Measurements from ENCODE around the gene SEH1L. TPM values are rescaled to one million over a fixed set of nuclear protein-coding genes. Genes with fewer than 3 reads are reported as not detected.

The SEH1L gene
- polyA plus RNA-seq, 1 donor (not counting 4 experiments of a cell fraction or from before 2014, with no cell fraction given) = 60.5 TPM

DNA sequence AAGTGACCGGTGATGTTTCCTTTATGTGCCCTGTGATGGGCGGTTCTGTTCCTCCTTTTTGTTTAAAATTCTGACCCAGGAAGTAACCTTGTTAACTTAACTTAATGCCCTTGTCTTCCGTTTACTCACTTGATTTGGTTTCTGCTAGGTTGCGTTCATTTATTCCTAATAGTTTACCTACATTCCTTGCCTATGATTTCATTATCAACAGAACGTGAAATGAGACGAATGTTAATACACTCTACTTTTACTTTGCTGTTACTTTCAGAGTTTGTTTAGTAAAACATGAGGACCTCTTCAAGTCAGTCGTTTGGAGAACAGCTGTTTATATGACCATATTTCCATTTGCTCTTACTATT lies 44.0 kb downstream of the SEH1L start:
- Histone ChIP-seq H3K4me1 (ENCODE audit: control insufficient read depth, extremely low read depth, insufficient read depth, low read length) (peaks cover 21% of the 10 kb centered on the region), H2AFZ (ENCODE audit: control insufficient read depth, low read length) (peak overlapping the region; percentile 97), H3K79me2 (ENCODE audit: control insufficient read depth, insufficient read depth, low read length) (peaks cover 52% of the 10 kb centered on the region), H3K9ac (ENCODE audit: control insufficient read depth, extremely low read depth, insufficient read depth, low read length) (peak overlapping the region; percentile 88), H3K4me2 (ENCODE audit: control insufficient read depth, extremely low read depth, insufficient read depth, low read depth, low read length) (peak overlapping the region; percentile 88), H3K9me3 (ENCODE audit: control insufficient read depth, low read depth, low read length) (no peaks in the 10 kb centered on the region), H3K27ac (ENCODE audit: control insufficient read depth, insufficient read depth, low read length) (peak overlapping the region; percentile 88), H3K36me3 (ENCODE audit: control insufficient read depth in 2 of 2, extremely low read depth in 1 of 2, insufficient read depth in 2 of 2, low read length in 2 of 2) (peaks cover 0 to 2% of the 10 kb centered on the region in 2 experiments), H3K9me1 (ENCODE audit: control insufficient read depth, extremely low read depth, insufficient read depth, low read length) (no peaks in the 10 kb centered on the region), H3K27me3 (ENCODE audit: control insufficient read depth, extremely low read depth, insufficient read depth, low read length) (no peaks in the 10 kb centered on the region), H3K4me3 (ENCODE audit: control insufficient read depth in 2 of 3, extremely low read depth in 1 of 3, insufficient read depth in 2 of 3, low read depth in 1 of 3, low read length in 3 of 3) (peak overlapping the region; percentile 87 to 92 (median 92)), H4K20me1 (ENCODE audit: control insufficient read depth, extremely low read depth, insufficient read depth, low read length) (peaks cover 2% of the 10 kb centered on the region)
- FAIRE-seq (no peak), DNase-seq (ENCODE audit: low read depth, low spot score) (no peak)
- dilution Hi-C loops (cut with MboI; ENCODE audit: extremely low pct_ligation_motif_present, low sequenced_read_pairs) = no loop called here
- TF ChIP-seq, protein P1, sequence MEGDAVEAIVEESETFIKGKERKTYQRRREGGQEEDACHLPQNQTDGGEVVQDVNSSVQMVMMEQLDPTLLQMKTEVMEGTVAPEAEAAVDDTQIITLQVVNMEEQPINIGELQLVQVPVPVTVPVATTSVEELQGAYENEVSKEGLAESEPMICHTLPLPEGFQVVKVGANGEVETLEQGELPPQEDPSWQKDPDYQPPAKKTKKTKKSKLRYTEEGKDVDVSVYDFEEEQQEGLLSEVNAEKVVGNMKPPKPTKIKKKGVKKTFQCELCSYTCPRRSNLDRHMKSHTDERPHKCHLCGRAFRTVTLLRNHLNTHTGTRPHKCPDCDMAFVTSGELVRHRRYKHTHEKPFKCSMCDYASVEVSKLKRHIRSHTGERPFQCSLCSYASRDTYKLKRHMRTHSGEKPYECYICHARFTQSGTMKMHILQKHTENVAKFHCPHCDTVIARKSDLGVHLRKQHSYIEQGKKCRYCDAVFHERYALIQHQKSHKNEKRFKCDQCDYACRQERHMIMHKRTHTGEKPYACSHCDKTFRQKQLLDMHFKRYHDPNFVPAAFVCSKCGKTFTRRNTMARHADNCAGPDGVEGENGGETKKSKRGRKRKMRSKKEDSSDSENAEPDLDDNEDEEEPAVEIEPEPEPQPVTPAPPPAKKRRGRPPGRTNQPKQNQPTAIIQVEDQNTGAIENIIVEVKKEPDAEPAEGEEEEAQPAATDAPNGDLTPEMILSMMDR (optimal IDR thresholded peaks at IDR 0.05 in 1 of 3, IDR thresholded peaks at IDR 0.05 in 1 of 3, conservative IDR thresholded peaks at IDR 0.05 in 1 of 3; ENCODE audit: extremely low read depth in 1 of 3, insufficient read depth in 2 of 3, low read length in 3 of 3) = no peak
- no peak for TF ChIP-seq EZH2 (IDR thresholded peaks at IDR 0.05; ENCODE audit: low read length)

- no peak overlapping the region for H2AFZ ChIP-seq (ENCODE audit: control insufficient read depth, low read length)
- no peaks in the 10 kb centered on the region for H3K27me3 ChIP-seq (ENCODE audit: control insufficient read depth, extremely low read depth, insufficient read depth, low read length)
- H3K4me3 ChIP-seq (ENCODE audit: control insufficient read depth in 2 of 3, extremely low read depth in 1 of 3, insufficient read depth in 2 of 3, low read depth in 1 of 3, low read length in 3 of 3) = no peak overlapping the region
- TF ChIP-seq, protein P1 (optimal IDR thresholded peaks at IDR 0.05 in 1 of 3, IDR thresholded peaks at IDR 0.05 in 1 of 3, conservative IDR thresholded peaks at IDR 0.05 in 1 of 3; ENCODE audit: extremely low read depth in 1 of 3, insufficient read depth in 2 of 3, low read length in 3 of 3) = no peak
- no peak for TF ChIP-seq EZH2 (IDR thresholded peaks at IDR 0.05; ENCODE audit: low read length)
- peaks cover 21% of the 10 kb centered on the region for H3K4me1 ChIP-seq (ENCODE audit: control insufficient read depth, extremely low read depth, insufficient read depth, low read length)
- H4K20me1 ChIP-seq (ENCODE audit: control insufficient read depth, extremely low read depth, insufficient read depth, low read length) = peaks cover 5% of the 10 kb centered on the region
- no peaks in the 10 kb centered on the region for H3K9me3 ChIP-seq (ENCODE audit: control insufficient read depth, low read depth, low read length)
- no peak overlapping the region for H3K4me2 ChIP-seq (ENCODE audit: control insufficient read depth, extremely low read depth, insufficient read depth, low read depth, low read length)
- dilution Hi-C loops (cut with MboI; ENCODE audit: extremely low pct_ligation_motif_present, low sequenced_read_pairs) = no loop called here
- no peak for FAIRE-seq
- no peak overlapping the region for H3K9ac ChIP-seq (ENCODE audit: control insufficient read depth, extremely low read depth, insufficient read depth, low read length)
- no peak for DNase-seq (ENCODE audit: low read depth, low spot score)
- peaks cover 68% of the 10 kb centered on the region for H3K79me2 ChIP-seq (ENCODE audit: control insufficient read depth, insufficient read depth, low read length)
- peaks cover 2% of the 10 kb centered on the region for H3K9me1 ChIP-seq (ENCODE audit: control insufficient read depth, extremely low read depth, insufficient read depth, low read length)
- no peaks in the 10 kb centered on the region for H3K36me3 ChIP-seq (ENCODE audit: control insufficient read depth in 2 of 2, extremely low read depth in 1 of 2, insufficient read depth in 2 of 2, low read length in 2 of 2)
- no peak overlapping the region for H3K27ac ChIP-seq (ENCODE audit: control insufficient read depth, insufficient read depth, low read length)
These were observed 45.6 kb downstream of the SEH1L start for GRCh38 chr18:12993439-12993838.

Measured in keratinocyte (primary cell).